ENCODE data around the gene FGF3.

DNA sequence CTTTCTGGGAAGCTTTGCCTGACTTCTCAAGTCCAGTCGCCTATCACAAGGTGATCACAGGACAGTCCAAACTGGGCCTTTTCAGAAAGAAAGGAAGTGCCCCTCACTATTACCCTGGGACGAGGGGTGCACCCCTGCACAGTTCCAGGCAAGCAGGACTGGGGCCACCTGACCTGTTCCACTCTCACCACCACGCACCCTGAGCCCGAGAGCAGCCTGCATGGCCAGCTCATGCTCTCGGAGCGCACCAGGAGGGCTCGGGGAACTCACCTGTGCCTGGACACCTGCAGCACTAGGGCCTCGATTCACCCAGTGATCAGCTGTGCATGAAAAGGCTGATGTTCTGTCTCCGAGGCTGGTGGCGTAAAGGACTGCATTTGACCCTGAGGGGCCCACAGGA lies 31.3 kb downstream of the FGF3 start:
- TF ChIP-seq SIN3A (IDR thresholded peaks at IDR 0.05; ENCODE audit: borderline replicate concordance, insufficient read depth, low read length), result no peak
- no peak for TF ChIP-seq POLR2AphosphoS5 (IDR thresholded peaks at IDR 0.05; ENCODE audit: low read depth, low read length)

All from PFSK-1 (cell line).